ENCODE measurements around the gene MYEOV.

MYEOV gene

GRCh38 chr11:69269926-69270697 is 23.8 kb upstream of the MYEOV start:
- ChIA-PET POLR2A (no interaction called here), CTCF (no interaction called here)

DNA sequence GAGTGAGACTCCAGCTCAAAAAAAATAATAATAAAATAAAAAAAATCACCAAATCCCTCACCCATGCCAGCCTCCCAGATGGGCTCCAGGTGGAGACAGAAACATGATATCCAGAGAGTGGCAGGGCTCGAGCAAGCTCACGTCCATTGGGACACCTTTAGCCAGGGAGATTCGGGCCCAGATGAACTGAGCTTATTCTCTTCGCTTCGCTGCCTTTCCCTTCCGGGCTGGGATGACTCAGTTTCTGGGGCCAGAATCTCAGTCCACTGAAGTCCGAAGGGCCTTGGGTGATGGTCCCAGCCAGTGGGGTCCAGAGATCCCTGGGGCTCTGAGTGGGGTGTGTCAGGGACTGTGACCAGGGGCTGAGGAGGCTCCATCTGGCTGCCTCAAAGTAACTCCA is 23.0 kb upstream of the MYEOV start:
- CTCF ChIA-PET, result interaction anchor here (1.0 kb wide), 1 partner anchor 22 kb away, joined by 5 read pairs; no protein-coding TSS in a partner anchor
- no peak for DNase-seq (ENCODE audit: low read depth, low spot score)
- POLR2A ChIA-PET, result no interaction called here
- TF ChIP-seq, protein P1, sequence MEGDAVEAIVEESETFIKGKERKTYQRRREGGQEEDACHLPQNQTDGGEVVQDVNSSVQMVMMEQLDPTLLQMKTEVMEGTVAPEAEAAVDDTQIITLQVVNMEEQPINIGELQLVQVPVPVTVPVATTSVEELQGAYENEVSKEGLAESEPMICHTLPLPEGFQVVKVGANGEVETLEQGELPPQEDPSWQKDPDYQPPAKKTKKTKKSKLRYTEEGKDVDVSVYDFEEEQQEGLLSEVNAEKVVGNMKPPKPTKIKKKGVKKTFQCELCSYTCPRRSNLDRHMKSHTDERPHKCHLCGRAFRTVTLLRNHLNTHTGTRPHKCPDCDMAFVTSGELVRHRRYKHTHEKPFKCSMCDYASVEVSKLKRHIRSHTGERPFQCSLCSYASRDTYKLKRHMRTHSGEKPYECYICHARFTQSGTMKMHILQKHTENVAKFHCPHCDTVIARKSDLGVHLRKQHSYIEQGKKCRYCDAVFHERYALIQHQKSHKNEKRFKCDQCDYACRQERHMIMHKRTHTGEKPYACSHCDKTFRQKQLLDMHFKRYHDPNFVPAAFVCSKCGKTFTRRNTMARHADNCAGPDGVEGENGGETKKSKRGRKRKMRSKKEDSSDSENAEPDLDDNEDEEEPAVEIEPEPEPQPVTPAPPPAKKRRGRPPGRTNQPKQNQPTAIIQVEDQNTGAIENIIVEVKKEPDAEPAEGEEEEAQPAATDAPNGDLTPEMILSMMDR (IDR thresholded peaks at IDR 0.05; ENCODE audit: insufficient read depth, low read length, missing control alignments), result no peak
- H3K4me3 ChIP-seq (ENCODE audit: low read depth, low read length), result no peak overlapping the region

More at GRCh38 chr11:69269926-69270697, 23.8 kb upstream of the MYEOV start:
- TF ChIP-seq, protein P1 (IDR thresholded peaks at IDR 0.05; ENCODE audit: insufficient read depth, low read length, missing control alignments), result no peak
- H3K4me3 ChIP-seq (ENCODE audit: low read depth, low read length), result no peak overlapping the region
- no peak for DNase-seq (ENCODE audit: low read depth, low spot score)

- ChIA-PET CTCF (interaction anchor here (1.0 to 3.2 kb wide), 3 partner anchors 21 to 141 kb away, joined by 3 to 11 read pairs (median 5); no protein-coding TSS in a partner anchor), POLR2A (no interaction called here)
- DNase-seq (ENCODE audit: low read depth, low spot score), result no peak
- TF ChIP-seq, protein P1 (IDR thresholded peaks at IDR 0.05; ENCODE audit: insufficient read depth, low read length, missing control alignments), result no peak
- H3K4me3 ChIP-seq (ENCODE audit: low read depth, low read length), result no peak overlapping the region
These were observed 21.9 kb upstream of the MYEOV start for GRCh38 chr11:69272055-69272454.

DNA sequence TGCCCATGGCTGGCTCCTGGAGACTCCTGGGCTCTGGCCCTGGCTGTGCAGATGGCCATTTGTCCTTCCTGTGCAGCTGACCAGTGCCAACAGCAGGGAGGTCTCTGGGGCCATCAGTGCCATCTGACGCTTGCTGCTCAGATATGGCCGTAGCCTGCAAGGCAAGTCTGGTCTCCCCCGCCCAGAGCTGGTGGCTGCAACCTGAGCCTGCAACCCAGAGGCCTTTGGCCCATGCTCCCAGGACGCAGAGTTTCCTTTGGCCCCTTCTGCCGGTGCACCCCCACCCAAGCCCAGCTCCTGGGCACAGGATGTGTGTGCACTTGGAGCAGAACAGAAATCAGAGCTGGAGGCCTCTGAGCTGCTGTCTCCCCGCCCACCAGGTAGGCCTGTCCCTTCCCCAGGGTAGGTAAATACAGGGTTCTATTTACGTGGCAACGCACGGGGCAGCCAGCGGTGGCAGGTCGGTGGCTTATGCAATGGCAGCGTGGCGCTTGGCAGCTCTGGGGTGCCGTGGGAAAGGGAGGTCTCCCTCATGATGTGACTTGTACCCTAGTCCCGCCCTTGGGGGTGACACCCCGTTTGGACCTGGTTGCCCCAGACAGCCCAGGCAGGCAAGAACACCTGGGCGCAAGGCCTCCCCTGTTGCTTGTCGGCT is 21.0 kb upstream of the MYEOV start:
- H3K4me3 ChIP-seq (ENCODE audit: low read depth, low read length), result no peak overlapping the region
- TF ChIP-seq, protein P1 (IDR thresholded peaks at IDR 0.05; ENCODE audit: insufficient read depth, low read length, missing control alignments), result no peak
- DNase-seq (ENCODE audit: low read depth, low spot score), result no peak
- CTCF ChIA-PET, result interaction anchor here (0.9 to 3.2 kb wide), 3 partner anchors 20 to 171 kb away, joined by 3 to 11 read pairs (median 3); no protein-coding TSS in a partner anchor
- POLR2A ChIA-PET, result interaction anchor here (0.6 kb wide), 1 partner anchor 14 kb away, joined by 4 read pairs; no protein-coding TSS in a partner anchor

- POLR2A ChIA-PET, result no interaction called here
- DNase-seq (ENCODE audit: low read depth, low spot score), result no peak
- no peak overlapping the region for H3K4me3 ChIP-seq (ENCODE audit: low read depth, low read length)
- CTCF ChIA-PET, result interaction anchor here (1.4 to 3.2 kb wide), 2 partner anchors 19 to 142 kb away, joined by 3 to 11 read pairs; no protein-coding TSS in a partner anchor
- TF ChIP-seq, protein P1 (IDR thresholded peaks at IDR 0.05; ENCODE audit: insufficient read depth, low read length, missing control alignments), result no peak
These were observed 20.4 kb upstream of the MYEOV start for GRCh38 chr11:69273571-69273970.

- ChIA-PET POLR2A (interaction anchor here (0.6 kb wide), 1 partner anchor 520 kb away, joined by 3 read pairs; no protein-coding TSS in a partner anchor), CTCF (interaction anchor here (0.6 to 3.2 kb wide), 3 partner anchors 18 to 1901 kb away, joined by 3 to 11 read pairs (median 3); no protein-coding TSS in a partner anchor)
- TF ChIP-seq, protein P1 (IDR thresholded peaks at IDR 0.05; ENCODE audit: insufficient read depth, low read length, missing control alignments), result no peak
- H3K4me3 ChIP-seq (ENCODE audit: low read depth, low read length), result no peak overlapping the region
- no peak for DNase-seq (ENCODE audit: low read depth, low spot score)
These were observed 19.4 kb upstream of the MYEOV start for GRCh38 chr11:69274531-69275016.
